GM12891 (cell line): Measurements from ENCODE around the gene VWA8.

Source experiments
- DNase-seq: peaks from one replicate; pipeline ENCODE4 v3.0.0; 2011; ENCODE audit warnings: low spot score; ENCODE audit not compliant: insufficient read length
- FAIRE-seq: peaks from 2 replicates; lab custom pipeline; 2011; peaks lifted over from hg19 to GRCh38; lab: Jason Lieb, UNC
- PAX5 ChIP-seq: IDR thresholded peaks from 2 replicates; pipeline ENCODE4 v1.6.1; 2011; ENCODE audit warnings: low read length, moderate library complexity, mild to moderate bottlenecking; ENCODE audit not compliant: insufficient read depth, severe bottlenecking
- POLR2A ChIP-seq: IDR thresholded peaks from 2 replicates; pipeline ENCODE4 v1.6.1; 2011; ENCODE audit warnings: low read depth, low read length, control low read depth
- POLR2AphosphoS5 ChIP-seq: IDR thresholded peaks from 2 replicates; pipeline ENCODE4 v1.6.1; 2011; ENCODE audit warnings: low read depth, low read length, control low read depth
- POU2F2 ChIP-seq: IDR thresholded peaks from 2 replicates; pipeline ENCODE4 v1.6.1; 2011; ENCODE audit warnings: low read depth, mild to moderate bottlenecking, control low read depth, low read length, moderate library complexity
- SPI1 ChIP-seq: IDR thresholded peaks from 2 replicates; pipeline ENCODE4 v1.6.1; 2011; ENCODE audit warnings: low read depth, low read length, control low read depth
- TAF1 ChIP-seq: IDR thresholded peaks from 2 replicates; pipeline ENCODE4 v1.6.1; 2011; ENCODE audit warnings: low read depth, low read length, control low read depth

The VWA8 gene

DNA sequence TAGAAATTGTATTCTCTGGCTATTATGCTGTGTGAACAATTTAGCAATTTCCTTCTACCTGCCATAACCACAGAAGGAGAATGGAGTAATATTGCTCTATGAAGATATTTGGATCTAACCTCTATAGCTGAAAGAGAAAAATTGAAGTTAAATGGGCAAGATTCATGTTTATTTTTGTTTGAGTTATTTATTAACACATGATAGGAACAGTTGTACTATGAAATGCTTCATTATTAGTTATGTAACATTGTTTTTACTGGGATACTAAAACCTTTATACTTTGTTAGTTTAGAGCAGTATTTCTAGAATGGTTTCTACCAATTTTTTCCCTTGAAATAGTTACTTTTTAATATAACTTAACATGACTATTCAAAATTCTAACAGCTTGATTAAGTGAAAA, 27.3 kb upstream of the VWA8 start:
- no peak for TF ChIP-seq POU2F2
- TF ChIP-seq TAF1 = no peak
- FAIRE-seq = no peak

DNA sequence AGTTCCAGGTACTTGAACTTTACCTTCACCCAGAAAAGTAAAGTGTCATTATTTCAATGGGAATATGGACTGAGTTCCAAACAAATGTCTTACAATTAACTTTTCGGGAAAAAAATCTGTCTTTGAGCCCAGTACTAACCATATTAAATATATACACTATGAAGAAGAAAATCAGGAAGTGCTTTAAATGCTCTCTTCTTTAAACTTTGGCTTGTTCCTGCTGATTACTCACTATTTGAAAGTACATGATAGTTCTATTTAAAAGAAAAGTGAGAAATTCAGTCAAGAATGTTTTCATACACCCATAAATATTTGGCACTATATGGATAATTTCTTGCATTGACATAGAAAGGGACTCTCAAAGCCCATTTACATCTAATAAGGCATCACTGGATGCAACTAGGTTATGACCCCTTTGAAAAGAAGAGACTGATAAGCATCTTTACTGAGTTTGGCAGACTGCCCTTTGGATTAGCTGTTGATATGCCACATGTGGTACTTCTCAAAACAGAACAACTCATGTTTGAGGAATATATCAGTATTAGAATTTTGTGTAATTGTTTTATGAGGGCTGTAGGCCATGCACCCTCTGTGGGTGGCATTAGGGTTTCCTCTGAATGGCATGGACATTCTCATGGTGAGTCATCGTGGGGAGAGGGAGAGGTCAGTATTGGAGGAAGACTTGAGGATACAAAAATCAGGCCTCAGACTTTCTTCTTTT, 25.0 kb upstream of the VWA8 start:
- no peak for FAIRE-seq

More for the DNA sequence above, 27.3 kb upstream of the VWA8 start:
- no peak for DNase-seq

DNA sequence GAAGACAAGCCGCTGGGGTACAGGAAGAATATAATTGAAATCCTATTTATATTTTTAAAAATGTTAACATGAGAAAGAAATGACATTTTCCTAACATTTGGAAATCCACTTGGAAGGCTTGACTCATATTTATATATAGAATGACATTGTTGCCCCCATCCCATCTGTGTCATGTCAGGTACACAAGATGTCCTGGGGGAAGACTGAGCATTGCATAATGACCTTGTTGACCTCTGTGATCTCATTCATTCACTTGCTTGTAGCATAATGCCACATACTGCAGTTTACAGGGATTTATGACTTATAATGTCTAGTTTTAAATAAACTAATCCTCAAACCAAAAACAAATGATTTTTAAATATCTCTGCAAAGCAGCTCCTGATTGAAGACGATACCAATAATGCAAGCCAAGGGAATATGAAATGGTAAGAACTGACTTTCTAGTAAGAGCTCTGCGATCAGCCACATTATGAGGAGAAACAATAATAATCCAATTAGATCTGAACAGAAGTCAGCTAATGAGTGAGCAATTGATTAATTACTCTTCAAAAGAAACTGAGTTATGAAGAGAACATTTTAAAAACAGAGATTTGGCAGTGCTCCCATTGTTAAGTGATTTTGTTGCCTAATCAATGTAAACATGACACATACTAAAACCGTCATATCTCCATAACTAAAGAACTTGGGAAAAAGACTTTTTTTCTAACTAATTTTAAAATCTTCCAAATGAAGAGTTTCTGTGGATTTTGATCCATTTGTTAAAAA, 21.2 kb upstream of the VWA8 start:
- FAIRE-seq (no peak), DNase-seq (no peak)
- TF ChIP-seq POU2F2 (no peak), SPI1 (no peak), PAX5 (no peak), POLR2A (no peak), POLR2AphosphoS5 (no peak), TAF1 (no peak)

More for the DNA sequence above, 25.0 kb upstream of the VWA8 start:
- no peak for DNase-seq
- TF ChIP-seq TAF1 = no peak
- no peak for TF ChIP-seq POLR2A
- no peak for TF ChIP-seq PAX5
- no peak for TF ChIP-seq POLR2AphosphoS5
- TF ChIP-seq SPI1 = no peak
- no peak for TF ChIP-seq POU2F2

DNA sequence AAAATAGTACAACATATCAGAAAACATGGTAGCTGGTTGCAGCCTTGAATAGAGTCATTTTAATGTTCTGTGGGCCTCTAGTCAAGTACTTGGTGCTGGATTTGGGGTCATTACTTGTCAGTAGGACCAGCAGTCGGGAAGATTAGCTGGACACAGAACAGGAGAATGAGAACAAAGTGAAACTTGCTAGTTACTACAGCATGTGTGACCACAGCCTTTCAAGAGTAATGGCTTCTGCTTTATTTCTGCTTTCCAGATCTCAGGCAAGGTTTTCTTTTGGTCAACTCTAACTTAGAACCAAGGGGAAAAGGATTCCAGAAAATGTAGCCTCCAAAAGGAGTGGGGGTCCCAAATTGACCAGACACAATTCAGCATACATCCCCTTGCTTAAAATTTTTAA, 17.1 kb upstream of the VWA8 start:
- no peak for FAIRE-seq
- TF ChIP-seq SPI1 = peak; percentile 41
- TF ChIP-seq PAX5 = no peak

DNA sequence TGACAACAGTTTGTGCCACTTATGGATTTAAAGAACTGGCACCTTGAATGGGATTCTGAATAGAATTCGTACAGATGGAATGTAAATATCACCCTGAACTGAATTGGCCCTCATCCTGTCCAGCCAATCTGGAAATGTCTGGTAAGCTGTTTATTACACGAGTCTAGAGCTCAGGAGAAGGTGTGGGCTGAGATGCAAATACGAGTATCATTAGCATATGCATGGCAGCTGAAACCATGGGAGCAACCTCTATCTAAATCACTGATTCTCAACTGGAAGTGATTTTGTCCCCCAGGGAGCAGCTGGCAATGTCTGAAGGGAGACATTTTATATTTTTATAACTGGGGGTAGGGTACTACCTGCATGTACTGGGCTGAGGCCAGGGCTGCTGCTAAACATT, 15.6 kb upstream of the VWA8 start:
- no peak for FAIRE-seq
- TF ChIP-seq TAF1 (no peak), POU2F2 (no peak)
- no peak for DNase-seq

More for the DNA sequence above, 17.1 kb upstream of the VWA8 start:
- DNase-seq = no peak

DNA sequence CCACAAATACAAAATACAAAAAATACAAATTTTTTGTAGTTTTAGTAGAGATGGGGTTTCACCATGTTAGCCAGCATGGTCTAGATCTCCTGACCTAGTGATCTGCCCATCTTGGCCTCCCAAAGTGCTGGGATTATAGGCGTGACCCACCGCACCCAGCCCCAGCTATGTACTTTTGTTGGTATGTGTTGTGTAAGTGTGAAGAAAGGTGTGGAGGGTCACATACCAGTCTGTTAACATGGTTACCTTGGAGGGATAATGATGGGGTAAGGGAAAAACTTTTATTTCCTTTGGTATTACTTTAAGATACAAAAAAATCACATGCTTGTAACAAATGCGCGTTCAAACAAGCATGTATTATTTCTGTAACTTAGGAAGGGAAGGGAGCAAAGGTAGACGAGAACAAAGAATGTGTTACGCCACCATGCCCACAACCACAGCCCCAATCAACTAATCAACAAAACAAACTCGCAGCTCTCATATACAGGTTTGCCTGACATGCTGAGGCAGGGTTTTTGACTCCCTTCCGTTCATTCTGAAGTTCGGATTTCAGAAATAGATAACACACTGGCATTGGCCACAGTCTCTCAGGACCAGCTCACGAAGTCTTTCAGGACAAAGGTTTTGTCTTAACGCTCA, 13.5 kb upstream of the VWA8 start:
- DNase-seq (no peak), FAIRE-seq (no peak)
- TF ChIP-seq POLR2AphosphoS5 (no peak), TAF1 (no peak), SPI1 (no peak), POLR2A (no peak), POU2F2 (no peak)

DNA sequence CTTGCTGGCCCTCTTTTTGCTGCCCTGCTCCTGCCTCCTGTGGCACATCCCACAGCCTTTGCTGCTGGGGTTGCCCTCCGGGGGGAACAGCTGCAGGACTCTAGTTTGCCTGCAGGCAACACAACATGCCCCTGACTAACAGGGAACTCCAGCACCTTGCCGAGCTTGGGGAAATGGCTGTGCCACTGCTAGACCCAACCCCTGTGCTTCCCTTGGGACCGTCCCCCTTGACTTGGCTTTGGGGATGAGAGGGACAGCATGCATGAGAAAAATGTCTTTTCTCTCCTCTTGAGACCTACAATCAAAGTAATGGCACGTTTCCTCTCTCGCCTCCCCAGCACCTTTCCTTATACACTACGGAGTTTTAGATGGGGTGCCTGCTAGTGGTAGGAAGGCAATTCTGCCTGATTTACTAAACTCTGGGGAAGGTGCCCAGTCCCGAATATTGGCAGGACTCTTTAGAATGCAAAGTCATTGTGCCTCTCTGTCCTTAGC, 12.4 kb upstream of the VWA8 start:
- DNase-seq (no peak), FAIRE-seq (no peak)
- no peak for TF ChIP-seq PAX5
- no peak for TF ChIP-seq SPI1
- no peak for TF ChIP-seq TAF1
- no peak for TF ChIP-seq POU2F2
- no peak for TF ChIP-seq POLR2A
- no peak for TF ChIP-seq POLR2AphosphoS5

DNA sequence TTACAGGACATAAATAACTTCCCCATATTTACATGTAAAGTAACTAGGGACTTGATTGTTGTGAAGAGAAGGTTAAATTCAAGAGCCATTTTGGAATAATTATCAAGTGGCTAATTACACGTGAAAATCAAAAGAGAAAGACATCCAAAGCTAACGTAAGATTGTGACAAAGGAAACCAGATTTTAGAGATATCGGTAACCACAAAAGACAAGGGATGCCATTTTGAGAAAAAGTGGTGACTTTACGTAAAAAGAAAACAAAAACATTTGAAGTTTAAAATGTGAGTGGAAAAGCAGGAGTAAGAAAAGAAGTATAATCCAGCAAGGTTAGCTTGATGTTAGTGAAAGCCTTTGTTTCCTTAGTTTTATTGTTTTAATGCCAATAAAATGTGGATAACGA, 10.9 kb upstream of the VWA8 start:
- no peak for DNase-seq
- TF ChIP-seq PAX5 (no peak), POLR2A (no peak), POU2F2 (no peak), SPI1 (no peak), TAF1 (no peak), POLR2AphosphoS5 (no peak)
- no peak for FAIRE-seq

DNA sequence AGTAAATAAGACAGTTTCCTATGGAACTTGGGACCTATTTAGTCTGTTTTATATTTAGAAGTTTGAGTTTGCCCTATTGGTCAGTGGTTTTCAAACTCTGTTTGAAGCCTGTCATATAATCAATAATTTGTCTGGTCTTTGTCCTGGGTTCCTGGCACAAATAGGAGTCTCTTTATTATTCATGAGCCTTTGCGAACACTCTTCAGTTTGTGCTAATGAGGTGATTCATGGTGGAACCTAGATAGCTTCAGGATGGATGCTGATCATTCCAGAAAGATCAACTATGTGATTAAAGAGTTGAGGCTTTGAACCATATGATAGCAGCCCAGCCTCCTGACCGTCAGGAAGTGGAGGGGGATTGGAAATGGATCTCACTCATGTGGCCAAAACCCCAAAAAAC, 10.0 kb upstream of the VWA8 start:
- DNase-seq (no peak), FAIRE-seq (no peak)
- no peak for TF ChIP-seq POU2F2
- TF ChIP-seq SPI1 = no peak
- TF ChIP-seq POLR2A = no peak
- no peak for TF ChIP-seq PAX5
- no peak for TF ChIP-seq POLR2AphosphoS5
- no peak for TF ChIP-seq TAF1
